HG03135 (cell line): ENCODE measurements around the gene TBXT.
"Not testable (repeated sequence)": the region's sequence is repeated elsewhere in the genome, so short reads cannot be mapped to it uniquely, and the experiment has no call there.

Source experiments
- ATAC-seq: cut with Tn5 transposase; IDR thresholded peaks from one replicate; pipeline ENCODE4 v1.9.1; 2021; ENCODE audit warnings: mild to moderate bottlenecking, moderate library complexity; ENCODE audit not compliant: unreplicated experiment

The TBXT gene

GRCh38 chr6:166173281-166173951, 5.8 kb upstream of the TBXT start:
- ATAC-seq = no peak

GRCh38 chr6:166172546-166172945, 4.9 kb upstream of the TBXT start:
- no peak for ATAC-seq

GRCh38 chr6:166169549-166170421, 2.1 kb upstream of the TBXT start:
- no peak for ATAC-seq

- ATAC-seq = no peak
Observed at GRCh38 chr6:166168616-166169548, 1.2 kb upstream of the TBXT start.

- ATAC-seq = no peak
Observed at GRCh38 chr6:166167258-166167731, 356 bp downstream of the TBXT start.

GRCh38 chr6:166166314-166167257, 1.1 kb downstream of the TBXT start:
- no peak for ATAC-seq

- no peak for ATAC-seq
Observed at GRCh38 chr6:166165558-166166313, 1.9 kb downstream of the TBXT start.

- ATAC-seq = no peak
Observed at GRCh38 chr6:166162599-166163342, 4.9 kb downstream of the TBXT start.

- ATAC-seq = no peak
Observed at GRCh38 chr6:166157930-166158617, 9.6 kb downstream of the TBXT start.

- ATAC-seq = no peak
Observed at GRCh38 chr6:166156942-166157341, 10.7 kb downstream of the TBXT start.

- ATAC-seq = no peak
Observed at GRCh38 chr6:166153966-166154365, 13.7 kb downstream of the TBXT start.

GRCh38 chr6:166152660-166153059, 15.0 kb downstream of the TBXT start:
- ATAC-seq = no peak

GRCh38 chr6:166151798-166152197, 15.9 kb downstream of the TBXT start:
- ATAC-seq = no peak

- ATAC-seq = no peak
Observed at GRCh38 chr6:166145751-166146150, 21.9 kb downstream of the TBXT start.

- ATAC-seq = no peak
Observed at GRCh38 chr6:166143011-166143410, 24.6 kb downstream of the TBXT start.

- no peak for ATAC-seq
Observed at GRCh38 chr6:166127624-166128472, 39.8 kb downstream of the TBXT start.

GRCh38 chr6:166123115-166123514, 44.5 kb downstream of the TBXT start:
- not testable (repeated sequence) for ATAC-seq
